HG03045 (cell line): ENCODE measurements around the gene NEDD4.
"Not testable (repeated sequence)": the region's sequence is repeated elsewhere in the genome, so short reads cannot be mapped to it uniquely, and the experiment has no call there.

Experiments used
- ATAC-seq: cut with Tn5 transposase; IDR thresholded peaks from one replicate; pipeline ENCODE4 v1.9.1; 2021; ENCODE audit warnings: mild to moderate bottlenecking, moderate library complexity; ENCODE audit not compliant: unreplicated experiment

NEDD4 gene

GRCh38 chr15:55785593-55785992 is 207.8 kb downstream of the NEDD4 start:
- not testable (repeated sequence) for ATAC-seq

- ATAC-seq = no peak
These were observed 209.1 kb downstream of the NEDD4 start for GRCh38 chr15:55784286-55784685.

GRCh38 chr15:55782901-55783300 is 210.5 kb downstream of the NEDD4 start:
- ATAC-seq = no peak

- ATAC-seq = no peak
These were observed 213.1 kb downstream of the NEDD4 start for GRCh38 chr15:55780292-55780691.

GRCh38 chr15:55778932-55779331 is 214.5 kb downstream of the NEDD4 start:
- no peak for ATAC-seq
